GM12878 (cell line): ENCODE results near the gene TRPT1. TPM values are rescaled to one million over a fixed set of nuclear protein-coding genes. Genes with fewer than 3 reads are reported as not detected.

Experiments used
- ATAC-seq: fragments of 200-7000 bp; cut with Tn5 transposase; 3 replicates; pipeline ENCODE4 v1.9.1; 2020; ENCODE audit warnings: mild to moderate bottlenecking, moderate library complexity
- BruUV-seq: library from RNA; stranded (reverse); fragments of 400-500 nt; replicated peaks from 2 replicates; lab custom pipeline; 2021; lab: Mats Ljungman, UMichigan
- CTCF ChIA-PET: fragments of 300-600 bp; sonication (Branson Sonifier 250); formaldehyde crosslinking; extraction: SDS; loops from one replicate; lab custom pipeline; 2021; ENCODE audit warnings: inconsistent platforms; lab: Yijun Ruan, JAX
- POLR2A ChIA-PET: fragments of 350-600 bp; formaldehyde crosslinking; extraction: SDS; loops from one replicate; lab custom pipeline; 2021; ENCODE audit warnings: inconsistent platforms; lab: Charles Lee
- RAD21 ChIA-PET: fragments of 300-600 bp; sonication (Branson Sonifier 250); formaldehyde crosslinking; loops from one replicate; lab custom pipeline; 2023; ENCODE audit warnings: antibody characterized with exemption; ENCODE audit not compliant: unreplicated experiment; lab: Charles Lee
- SMC1A ChIA-PET: fragments of 300-600 bp; sonication (Branson Sonifier 250); formaldehyde crosslinking; loops from one replicate; lab custom pipeline; 2023; ENCODE audit not compliant: unreplicated experiment, uncharacterized antibody; lab: Charles Lee
- DNase-seq: peaks from one replicate; pipeline ENCODE4 v3.0.0-alpha.2; 2011; ENCODE audit warnings: low read depth, low spot score
- FAIRE-seq: peaks from 3 replicates; lab custom pipeline; 2011; peaks lifted over from hg19 to GRCh38; lab: Jason Lieb, UNC
- H2AFZ ChIP-seq: 2 replicates; pipeline ENCODE4 v1.6.0; 2011; ENCODE audit warnings: low read depth, low read length, control low read depth; ENCODE audit not compliant: control insufficient read depth
- H3K27ac ChIP-seq: 2 replicates; pipeline ENCODE4 v1.5.1; 2011; ENCODE audit warnings: control low read depth; ENCODE audit not compliant: control insufficient read depth, insufficient read depth
- H3K27me3 ChIP-seq, 2 experiments: replicated peaks in 1 of 2; 2 replicates each; pipeline versions ENCODE4 v1.6.0 to v1.6.1; 2011; ENCODE audit warnings: low read length in 1 of 2; ENCODE audit not compliant: control insufficient read depth in 2 of 2, insufficient read depth in 2 of 2
- H3K36me3 ChIP-seq, 2 experiments: 2 replicates each; pipeline ENCODE4 v1.5.1; 2011; ENCODE audit warnings: low read length in 1 of 2; ENCODE audit not compliant: control insufficient read depth in 2 of 2, insufficient read depth in 2 of 2
- H3K4me1 ChIP-seq: 2 replicates; pipeline ENCODE4 v1.6.1; 2011; ENCODE audit warnings: mild to moderate bottlenecking, low read length, moderate library complexity, mixed read lengths; ENCODE audit not compliant: control insufficient read depth, insufficient read depth
- H3K4me2 ChIP-seq: 2 replicates; pipeline ENCODE4 v1.6.0; 2011; ENCODE audit warnings: control low read depth; ENCODE audit not compliant: control insufficient read depth, insufficient read depth
- H3K4me3 ChIP-seq: fragments of 200-600 bp; sonication (generic); 2 replicates; pipeline ENCODE4 v1.5.1; 2016
- H3K79me2 ChIP-seq: 2 replicates; pipeline ENCODE4 v1.6.0; 2011; ENCODE audit warnings: low read length; ENCODE audit not compliant: control insufficient read depth, insufficient read depth
- H3K9ac ChIP-seq: 2 replicates; pipeline ENCODE4 v1.8.0; 2011; ENCODE audit warnings: low read length, control low read depth, mixed read lengths; ENCODE audit not compliant: control insufficient read depth, insufficient read depth
- H3K9me3 ChIP-seq: replicated peaks from 3 replicates; pipeline ENCODE4 v1.5.1; 2011; ENCODE audit warnings: mild to moderate bottlenecking, low read length; ENCODE audit not compliant: control insufficient read depth, insufficient read depth
- H4K20me1 ChIP-seq: 2 replicates; pipeline ENCODE4 v1.6.0; 2011; ENCODE audit not compliant: control insufficient read depth, insufficient read depth
- BCL11A ChIP-seq: IDR thresholded peaks from 2 replicates; pipeline ENCODE4 v1.6.1; 2011; ENCODE audit warnings: low read depth, low read length
- BMI1 ChIP-seq: fragments of 450-650 bp; IDR thresholded peaks from 2 replicates; pipeline ENCODE4 v1.6.1; 2016; ENCODE audit warnings: mild to moderate bottlenecking, moderate library complexity, borderline replicate concordance
- CBX5 ChIP-seq: sonication (generic); IDR thresholded peaks from 2 replicates; pipeline ENCODE4 v1.6.1; 2016; ENCODE audit warnings: low read depth, moderate library complexity, mild to moderate bottlenecking, inconsistent platforms
- CREM ChIP-seq: IDR thresholded peaks from 2 replicates; pipeline ENCODE4 v1.6.1; 2014; ENCODE audit warnings: antibody characterized with exemption, low read depth
- ETV6 ChIP-seq, 2 experiments: fragments of 450-650 bp in 1 of 2; IDR thresholded peaks in 1 of 2; conservative IDR thresholded peaks in 1 of 2; 2 replicates each; pipeline ENCODE4 v1.6.1; 2014; ENCODE audit warnings: antibody characterized with exemption in 1 of 2, borderline replicate concordance in 1 of 2, low read depth in 1 of 2, mild to moderate bottlenecking in 1 of 2, moderate library complexity in 1 of 2
- GATAD2B ChIP-seq: fragments of 450-650 bp; conservative IDR thresholded peaks from 2 replicates; pipeline ENCODE4 v1.6.1; 2017; ENCODE audit warnings: low read depth, mild to moderate bottlenecking, moderate library complexity
- HCFC1 ChIP-seq: fragments of 150-350 bp; IDR thresholded peaks from 2 replicates; pipeline ENCODE4 v1.6.1; 2014; ENCODE audit warnings: low read length
- RAD51 ChIP-seq: fragments of 450-650 bp; IDR thresholded peaks from 2 replicates; pipeline ENCODE4 v1.6.1; 2016; ENCODE audit warnings: moderate library complexity, mild to moderate bottlenecking, inconsistent platforms
- SMARCA5 ChIP-seq: fragments of 450-650 bp; IDR thresholded peaks from 2 replicates; pipeline ENCODE4 v1.6.1; 2017; ENCODE audit warnings: mild to moderate bottlenecking
- STAT1 ChIP-seq: fragments of 450-650 bp; conservative IDR thresholded peaks from 2 replicates; pipeline ENCODE4 v1.6.1; 2014; ENCODE audit warnings: antibody characterized with exemption, mild to moderate bottlenecking
- SUPT20H ChIP-seq: IDR thresholded peaks from 2 replicates; pipeline ENCODE4 v1.6.1; 2011; ENCODE audit warnings: low read depth, mild to moderate bottlenecking, low read length, moderate library complexity, borderline replicate concordance; ENCODE audit not compliant: control insufficient read depth
- ZNF622 ChIP-seq: fragments of 450-650 bp; IDR thresholded peaks from 2 replicates; pipeline ENCODE4 v1.6.1; 2017; ENCODE audit warnings: mild to moderate bottlenecking, inconsistent platforms
- WGBS: methylation state at CpG from one replicate; pipeline ENCODE4 v1.1.6; 2016; ENCODE audit warnings: low lambda C conversion rate; ENCODE audit not compliant: insufficient replicate concordance, insufficient coverage; ENCODE audit errors: missing lambda C conversion rate; 5-methylcytosine and 5-hydroxymethylcytosine counted together
- in situ Hi-C: fragments of 300-500 bp; cut with MboI; formaldehyde crosslinking; loops from 9 replicates; pipeline ENCODE4 v1.14.3; 2018; ENCODE audit warnings: mixed read lengths
- intact Hi-C: fragments of 100-400 bp; cut with micrococcal nuclease; formaldehyde crosslinking; loops from one replicate; pipeline ENCODE4 v1.14.2; 2022; ENCODE audit not compliant: unreplicated experiment
- polyA plus RNA-seq, 11 experiments: library from polyadenylated mRNA; depleted of rRNA in 4 of 11; unstranded in 6 of 11; stranded (reverse) in 5 of 11; fragments of >200 nt; fragmentation: Nextera tagmentation in 4 of 11; fragmentation: Illumina TruSeq in 1 of 11; extraction: Ambion mirVana in 4 of 11; extraction: Trizol in 1 of 11; gene quantifications; 1 replicate in 1 of 11; 2 replicates in 10 of 11; pipeline versions ENCODE4 v1.2.1 to v1.2.3, GENCODE V29; 2011 to 2016; ENCODE audit warnings: inconsistent platforms in 2 of 11, missing spikeins in 2 of 11, low read depth in 1 of 11
- total RNA-seq, 4 experiments: library from RNA; depleted of rRNA in 3 of 4; stranded (reverse); fragments of >200 nt in 3 of 4; fragmentation: Illumina TruSeq in 1 of 4; extraction: Trizol in 1 of 4; gene quantifications; 2 replicates each; pipeline versions ENCODE4 v1.2.1 to v1.2.3, GENCODE V29; 2013 to 2021
- TF ChIP-seq, protein P1 (sequence below): fragments of 450-650 bp; conservative IDR thresholded peaks from 2 replicates; pipeline ENCODE4 v1.6.1; 2017; ENCODE audit warnings: mild to moderate bottlenecking, moderate library complexity
- TF ChIP-seq, protein P2 (sequence below): fragments of 450-650 bp; IDR thresholded peaks from 2 replicates; pipeline ENCODE4 v1.6.1; 2017; ENCODE audit warnings: mild to moderate bottlenecking, moderate library complexity
- TF ChIP-seq, protein P3 (sequence below): IDR thresholded peaks from 2 replicates; pipeline ENCODE4 v1.6.1; 2012; ENCODE audit warnings: low read depth, low read length, improper control_type of control experiment

The TRPT1 gene
- total and polyA plus RNA-seq, 10 of the 15 experiments (the other 5 are each of a cell fraction or from before 2014, with no cell fraction given) = 7.1 to 63.0 (median 31.4) TPM

DNA sequence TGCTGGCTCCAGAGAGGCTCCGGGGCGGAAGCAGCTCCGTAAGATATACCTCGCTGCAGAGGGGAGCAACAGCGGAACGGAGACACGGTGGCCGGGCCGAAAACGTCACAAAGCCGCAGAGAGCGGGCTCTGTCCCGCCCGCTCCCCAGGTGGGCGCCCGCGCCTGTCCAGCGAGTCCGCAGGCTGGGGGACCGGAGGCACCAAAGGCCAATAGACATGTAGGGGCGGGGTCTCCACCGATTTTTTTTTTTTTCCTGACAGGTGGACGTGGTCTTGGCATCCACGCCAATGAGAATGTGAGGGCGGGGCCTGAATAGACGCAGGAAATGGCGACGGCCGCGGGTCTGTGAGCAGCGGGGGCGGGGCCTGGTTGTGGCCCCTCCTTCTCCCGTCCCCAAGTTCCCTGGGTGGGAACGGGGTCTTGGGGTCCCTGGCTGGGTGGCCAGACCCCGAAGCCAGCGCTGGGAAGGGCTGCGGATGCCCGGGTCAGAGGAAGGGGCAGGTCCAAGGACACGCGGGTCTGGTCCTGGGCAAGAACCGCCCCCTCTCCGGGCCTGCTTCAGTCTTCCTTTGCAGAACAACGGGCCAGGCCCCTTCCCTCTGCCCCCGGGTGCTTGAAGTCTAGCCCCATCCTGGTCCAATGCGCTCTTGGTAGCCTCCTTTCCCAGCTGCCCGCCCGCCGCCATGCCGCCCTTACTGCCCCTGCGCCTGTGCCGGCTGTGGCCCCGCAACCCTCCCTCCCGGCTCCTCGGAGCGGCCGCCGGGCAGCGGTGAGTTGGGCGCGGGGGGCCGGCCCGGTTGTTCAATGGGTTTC, 4.4 kb upstream of the TRPT1 start, which contains the start of gene DNAJC4:
Gene DNAJC4, plus strand, starts transcription at position 378 of the 814 bp plus-strand sequence. Its CDS starts 307 bp downstream, at position 685.
- peak; percentile 62 for DNase-seq
- no TSS peak for BruUV-seq
- TF ChIP-seq CREM (peak; percentile 56; the same call in 1 of the 2 replicates), SUPT20H (no peak), BCL11A (no peak), BMI1 (no peak), GATAD2B (peak; percentile 87; the same call in 1 of the 2 replicates), STAT1 (no peak), HCFC1 (peak; percentile 14; the same call in 1 of the 2 replicates), SMARCA5 (0 out of 2 replicates have a peak, but pooled peaks have one; percentile 27), RAD51 (no peak), ETV6 (conservative IDR thresholded peaks at IDR 0.05 in 1 of 2, IDR thresholded peaks at IDR 0.05 in 1 of 2; ENCODE audit: borderline replicate concordance in 1 of 2, low read depth in 1 of 2) (peak in 1 of 2 experiments; percentile 17; a peak in 1 of 4 replicates), CBX5 (no peak), ZNF622 (no peak)
- TF ChIP-seq, protein P1, sequence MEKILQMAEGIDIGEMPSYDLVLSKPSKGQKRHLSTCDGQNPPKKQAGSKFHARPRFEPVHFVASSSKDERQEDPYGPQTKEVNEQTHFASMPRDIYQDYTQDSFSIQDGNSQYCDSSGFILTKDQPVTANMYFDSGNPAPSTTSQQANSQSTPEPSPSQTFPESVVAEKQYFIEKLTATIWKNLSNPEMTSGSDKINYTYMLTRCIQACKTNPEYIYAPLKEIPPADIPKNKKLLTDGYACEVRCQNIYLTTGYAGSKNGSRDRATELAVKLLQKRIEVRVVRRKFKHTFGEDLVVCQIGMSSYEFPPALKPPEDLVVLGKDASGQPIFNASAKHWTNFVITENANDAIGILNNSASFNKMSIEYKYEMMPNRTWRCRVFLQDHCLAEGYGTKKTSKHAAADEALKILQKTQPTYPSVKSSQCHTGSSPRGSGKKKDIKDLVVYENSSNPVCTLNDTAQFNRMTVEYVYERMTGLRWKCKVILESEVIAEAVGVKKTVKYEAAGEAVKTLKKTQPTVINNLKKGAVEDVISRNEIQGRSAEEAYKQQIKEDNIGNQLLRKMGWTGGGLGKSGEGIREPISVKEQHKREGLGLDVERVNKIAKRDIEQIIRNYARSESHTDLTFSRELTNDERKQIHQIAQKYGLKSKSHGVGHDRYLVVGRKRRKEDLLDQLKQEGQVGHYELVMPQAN = 0 out of 2 replicates have a peak, but pooled peaks have one; percentile 40
- TF ChIP-seq, protein P2, sequence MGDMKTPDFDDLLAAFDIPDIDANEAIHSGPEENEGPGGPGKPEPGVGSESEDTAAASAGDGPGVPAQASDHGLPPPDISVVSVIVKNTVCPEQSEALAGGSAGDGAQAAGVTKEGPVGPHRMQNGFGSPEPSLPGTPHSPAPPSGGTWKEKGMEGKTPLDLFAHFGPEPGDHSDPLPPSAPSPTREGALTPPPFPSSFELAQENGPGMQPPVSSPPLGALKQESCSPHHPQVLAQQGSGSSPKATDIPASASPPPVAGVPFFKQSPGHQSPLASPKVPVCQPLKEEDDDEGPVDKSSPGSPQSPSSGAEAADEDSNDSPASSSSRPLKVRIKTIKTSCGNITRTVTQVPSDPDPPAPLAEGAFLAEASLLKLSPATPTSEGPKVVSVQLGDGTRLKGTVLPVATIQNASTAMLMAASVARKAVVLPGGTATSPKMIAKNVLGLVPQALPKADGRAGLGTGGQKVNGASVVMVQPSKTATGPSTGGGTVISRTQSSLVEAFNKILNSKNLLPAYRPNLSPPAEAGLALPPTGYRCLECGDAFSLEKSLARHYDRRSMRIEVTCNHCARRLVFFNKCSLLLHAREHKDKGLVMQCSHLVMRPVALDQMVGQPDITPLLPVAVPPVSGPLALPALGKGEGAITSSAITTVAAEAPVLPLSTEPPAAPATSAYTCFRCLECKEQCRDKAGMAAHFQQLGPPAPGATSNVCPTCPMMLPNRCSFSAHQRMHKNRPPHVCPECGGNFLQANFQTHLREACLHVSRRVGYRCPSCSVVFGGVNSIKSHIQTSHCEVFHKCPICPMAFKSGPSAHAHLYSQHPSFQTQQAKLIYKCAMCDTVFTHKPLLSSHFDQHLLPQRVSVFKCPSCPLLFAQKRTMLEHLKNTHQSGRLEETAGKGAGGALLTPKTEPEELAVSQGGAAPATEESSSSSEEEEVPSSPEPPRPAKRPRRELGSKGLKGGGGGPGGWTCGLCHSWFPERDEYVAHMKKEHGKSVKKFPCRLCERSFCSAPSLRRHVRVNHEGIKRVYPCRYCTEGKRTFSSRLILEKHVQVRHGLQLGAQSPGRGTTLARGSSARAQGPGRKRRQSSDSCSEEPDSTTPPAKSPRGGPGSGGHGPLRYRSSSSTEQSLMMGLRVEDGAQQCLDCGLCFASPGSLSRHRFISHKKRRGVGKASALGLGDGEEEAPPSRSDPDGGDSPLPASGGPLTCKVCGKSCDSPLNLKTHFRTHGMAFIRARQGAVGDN = peak; percentile 33; the same call in 1 of the 2 replicates
- TF ChIP-seq, protein P3, sequence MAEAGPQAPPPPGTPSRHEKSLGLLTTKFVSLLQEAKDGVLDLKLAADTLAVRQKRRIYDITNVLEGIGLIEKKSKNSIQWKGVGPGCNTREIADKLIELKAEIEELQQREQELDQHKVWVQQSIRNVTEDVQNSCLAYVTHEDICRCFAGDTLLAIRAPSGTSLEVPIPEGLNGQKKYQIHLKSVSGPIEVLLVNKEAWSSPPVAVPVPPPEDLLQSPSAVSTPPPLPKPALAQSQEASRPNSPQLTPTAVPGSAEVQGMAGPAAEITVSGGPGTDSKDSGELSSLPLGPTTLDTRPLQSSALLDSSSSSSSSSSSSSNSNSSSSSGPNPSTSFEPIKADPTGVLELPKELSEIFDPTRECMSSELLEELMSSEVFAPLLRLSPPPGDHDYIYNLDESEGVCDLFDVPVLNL = no peak

More for the DNA sequence above, 4.4 kb upstream of the TRPT1 start, which contains the start of gene DNAJC4:
- peak within 1 kb of the TSS; percentile 94 for H2AFZ ChIP-seq
- H3K9me3 ChIP-seq = no peaks in the 10 kb centered on the region
- FAIRE-seq = peak; percentile 64
- H3K4me1 ChIP-seq = peaks cover 34% of the 10 kb centered on the region
- ATAC-seq = peak; percentile 61
- peaks cover 36% of the 10 kb centered on the region for H3K79me2 ChIP-seq
- ChIA-PET CTCF (interaction anchor here (0.6 to 1.2 kb wide), 3 partner anchors 23 to 70 kb away, joined by 3 to 8 read pairs (median 4); partner anchors contain the start of gene FERMT3), SMC1A (no interaction called here), POLR2A (interaction anchor here (0.7 to 9.7 kb wide), 6 partner anchors 9 to 74 kb away, joined by 4 to 77 read pairs (median 6); partner anchors contain the start of genes FKBP2 and PPP1R14B), RAD21 (interaction anchor here (0.6 to 1.0 kb wide), 2 partner anchors 24 to 26 kb away, joined by 3 to 6 read pairs; partner anchors contain the start of gene FERMT3)
- no peaks in the 10 kb centered on the region for H4K20me1 ChIP-seq
- H3K4me3 ChIP-seq = peak within 1 kb of the TSS; percentile 95
- H3K27ac ChIP-seq = peak within 1 kb of the TSS; percentile 86
- H3K36me3 ChIP-seq = no peaks in the 10 kb centered on the region
- H3K4me2 ChIP-seq = peak within 1 kb of the TSS; percentile 98
- peak within 1 kb of the TSS; percentile 79 for H3K9ac ChIP-seq
- no peaks in the 10 kb centered on the region for H3K27me3 ChIP-seq
- in situ Hi-C loops (loop anchor here (25.0 kb wide), 1 partner anchor 1632 kb away; the partner anchor contains the start of genes CFL1, EFEMP2 and MUS81), intact Hi-C loops (no loop called here)
- WGBS = under 1% methylated on average over 56 of the region's 62 CpGs
